ENCODE results near the gene UBA3. TPM values are rescaled to one million over a fixed set of nuclear protein-coding genes. Genes with fewer than 3 reads are reported as not detected.

Gene UBA3
- total RNA-seq, 2 donors from 2014 or later = 36.1 to 69.4 TPM

GRCh38 chr3:69085168-69085832 lies 5.1 kb upstream of the UBA3 start:
- H3K4me1 ChIP-seq (ENCODE audit: control insufficient read depth in 1 of 2, low read depth in 2 of 2) = peaks cover 50 to 66% of the 10 kb centered on the region in 2 donors
- ATAC-seq (ENCODE audit: insufficient number of reproducible peaks, low FRiP score, low read depth) (no peak), DNase-seq (ENCODE audit: low spot score) (no peak)

GRCh38 chr3:69084326-69085167 lies 4.4 kb upstream of the UBA3 start, which contains the start of gene ARL6IP5:
TSS of gene ARL6IP5 (plus strand) at chr3:69084937. CDS start at chr3:69085048, 111 bp downstream.
- DNase-seq (ENCODE audit: low spot score) (peak; percentile 84), ATAC-seq (ENCODE audit: insufficient number of reproducible peaks, low FRiP score, low read depth) (peak; percentile 46)
- Histone ChIP-seq H3K4me1 (ENCODE audit: control insufficient read depth in 1 of 2, low read depth in 2 of 2) (peaks cover 44 to 59% of the 10 kb centered on the region in 2 donors), H3K9me3 (no peaks in the 10 kb centered on the region), H3K27me3 (replicated peaks; ENCODE audit: insufficient read depth) (no peaks in the 10 kb centered on the region), H3K36me3 (no peaks in the 10 kb centered on the region), H3K27ac (peak within 1 kb of the TSS; percentile 96 to 97), H3K4me3 (peak within 1 kb of the TSS; percentile 96)
- TF ChIP-seq CTCF (IDR thresholded peaks at IDR 0.05) = no peak

More at GRCh38 chr3:69085168-69085832, 5.1 kb upstream of the UBA3 start:
- no peaks in the 10 kb centered on the region for H3K9me3 ChIP-seq
- peak overlapping the region; percentile 96 for H3K4me3 ChIP-seq
- no peaks in the 10 kb centered on the region for H3K27me3 ChIP-seq (replicated peaks; ENCODE audit: insufficient read depth)
- no peak for TF ChIP-seq CTCF (IDR thresholded peaks at IDR 0.05)
- H3K36me3 ChIP-seq = no peaks in the 10 kb centered on the region
- peak overlapping the region; percentile 96 to 97 for H3K27ac ChIP-seq

- no peak for DNase-seq (ENCODE audit: low spot score)
- H3K4me1 ChIP-seq (ENCODE audit: control insufficient read depth in 1 of 2, low read depth in 2 of 2) = peaks cover 38 to 58% of the 10 kb centered on the region in 2 donors
- no peak for TF ChIP-seq CTCF (IDR thresholded peaks at IDR 0.05)
Measured at GRCh38 chr3:69082805-69083204, 2.6 kb upstream of the UBA3 start.

GRCh38 chr3:69082361-69082760 lies 2.2 kb upstream of the UBA3 start:
- no peaks in the 10 kb centered on the region for H3K27me3 ChIP-seq (replicated peaks; ENCODE audit: insufficient read depth)
- ATAC-seq (ENCODE audit: insufficient number of reproducible peaks, low FRiP score, low read depth) (no peak), DNase-seq (ENCODE audit: low spot score) (no peak)
- no peak for TF ChIP-seq CTCF (IDR thresholded peaks at IDR 0.05)
- no peak overlapping the region for H3K4me3 ChIP-seq
- peaks cover 35 to 58% of the 10 kb centered on the region in 2 donors for H3K4me1 ChIP-seq (ENCODE audit: control insufficient read depth in 1 of 2, low read depth in 2 of 2)
- no peaks in the 10 kb centered on the region for H3K9me3 ChIP-seq
- no peaks in the 10 kb centered on the region for H3K36me3 ChIP-seq
- H3K27ac ChIP-seq = peak overlapping the region in 1 of 2 donors; percentile 96

More at GRCh38 chr3:69082805-69083204, 2.6 kb upstream of the UBA3 start:
- Histone ChIP-seq H3K27me3 (replicated peaks; ENCODE audit: insufficient read depth) (no peaks in the 10 kb centered on the region), H3K9me3 (no peaks in the 10 kb centered on the region), H3K36me3 (no peaks in the 10 kb centered on the region), H3K4me3 (no peak overlapping the region), H3K27ac (peak overlapping the region; percentile 96 to 97)
- no peak for ATAC-seq (ENCODE audit: insufficient number of reproducible peaks, low FRiP score, low read depth)
